Upper lobe of left lung (tissue), 4 donors: Measurements from ENCODE around the gene SPAG7.
"Not testable (repeated sequence)": the region's sequence is repeated elsewhere in the genome, so short reads cannot be mapped to it uniquely, and the experiment has no call there.

Experiments used
- POLR2A ChIP-seq, 4 donors: fragments of 450-650 bp; IDR thresholded peaks; one replicate each; pipeline ENCODE4 v1.5.1; 2016 to 2017; ENCODE audit warnings: antibody characterized with exemption in 4 of 4, mild to moderate bottlenecking in 2 of 4
- POLR2AphosphoS5 ChIP-seq, 2 donors: sonication (generic); formaldehyde crosslinking; IDR thresholded peaks; one replicate each; pipeline ENCODE4 v1.5.1; 2017; ENCODE audit warnings: antibody characterized with exemption in 2 of 2
- TF ChIP-seq, protein P1 (sequence below), 6 experiments: fragments of 450-650 bp in 4 of 6; fragments of 200-600 bp in 2 of 6; sonication (generic) in 2 of 6; IDR thresholded peaks; one replicate each; pipeline ENCODE4 v1.5.1; 2016 to 2019; ENCODE audit warnings: antibody characterized with exemption in 6 of 6

DNA sequence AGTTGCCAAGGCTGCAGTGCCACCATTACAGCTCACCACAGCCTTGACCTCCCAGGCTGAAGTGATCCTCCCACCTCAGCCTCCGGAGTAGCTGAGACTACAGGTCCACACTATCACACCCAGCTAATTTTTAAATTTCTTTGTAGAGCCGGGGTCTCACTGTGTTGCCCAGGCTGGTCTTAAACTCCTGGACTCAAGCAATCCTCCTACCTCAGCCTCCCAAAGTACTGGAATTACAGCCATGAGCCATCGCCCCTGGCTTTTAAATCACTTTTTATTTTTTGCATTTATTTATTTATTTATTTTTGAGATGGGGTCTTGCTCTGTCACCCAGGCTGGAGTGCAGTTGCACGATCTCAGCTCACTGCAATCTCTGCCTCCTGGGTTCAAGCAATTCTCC is 53.1 kb downstream of the SPAG7 start:
- not testable (repeated sequence) for TF ChIP-seq POLR2AphosphoS5, POLR2A (IDR thresholded peaks at IDR 0.05)
- TF ChIP-seq, protein P1, sequence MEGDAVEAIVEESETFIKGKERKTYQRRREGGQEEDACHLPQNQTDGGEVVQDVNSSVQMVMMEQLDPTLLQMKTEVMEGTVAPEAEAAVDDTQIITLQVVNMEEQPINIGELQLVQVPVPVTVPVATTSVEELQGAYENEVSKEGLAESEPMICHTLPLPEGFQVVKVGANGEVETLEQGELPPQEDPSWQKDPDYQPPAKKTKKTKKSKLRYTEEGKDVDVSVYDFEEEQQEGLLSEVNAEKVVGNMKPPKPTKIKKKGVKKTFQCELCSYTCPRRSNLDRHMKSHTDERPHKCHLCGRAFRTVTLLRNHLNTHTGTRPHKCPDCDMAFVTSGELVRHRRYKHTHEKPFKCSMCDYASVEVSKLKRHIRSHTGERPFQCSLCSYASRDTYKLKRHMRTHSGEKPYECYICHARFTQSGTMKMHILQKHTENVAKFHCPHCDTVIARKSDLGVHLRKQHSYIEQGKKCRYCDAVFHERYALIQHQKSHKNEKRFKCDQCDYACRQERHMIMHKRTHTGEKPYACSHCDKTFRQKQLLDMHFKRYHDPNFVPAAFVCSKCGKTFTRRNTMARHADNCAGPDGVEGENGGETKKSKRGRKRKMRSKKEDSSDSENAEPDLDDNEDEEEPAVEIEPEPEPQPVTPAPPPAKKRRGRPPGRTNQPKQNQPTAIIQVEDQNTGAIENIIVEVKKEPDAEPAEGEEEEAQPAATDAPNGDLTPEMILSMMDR (IDR thresholded peaks at IDR 0.05): not testable (repeated sequence)
